Chondrocyte (in vitro differentiated cells): ENCODE data around the gene CA12. TPM values are rescaled to one million over a fixed set of nuclear protein-coding genes. Genes with fewer than 3 reads are reported as not detected.

ENCODE experiments used
- DNase-seq: peaks from one replicate; pipeline ENCODE4 v3.0.0; 2021; ENCODE audit warnings: mixed read lengths, low spot score
- H3K27ac Mint-ChIP-seq: one replicate; pipeline ENCODE4 v1.8.0; 2021; ENCODE audit warnings: mild to moderate bottlenecking, moderate library complexity, mixed read lengths; ENCODE audit not compliant: unreplicated experiment
- H3K27me3 Mint-ChIP-seq: 2 replicates; pipeline ENCODE4 v1.8.0; 2021; ENCODE audit warnings: low read depth, mixed read lengths
- H3K36me3 Mint-ChIP-seq: 2 replicates; pipeline ENCODE4 v1.8.0; 2021; ENCODE audit warnings: low read depth, mixed read lengths
- H3K4me1 Mint-ChIP-seq: 2 replicates; pipeline ENCODE4 v1.8.0; 2021; ENCODE audit warnings: low read depth, mild to moderate bottlenecking, mixed read lengths
- H3K4me3 Mint-ChIP-seq: one replicate; pipeline ENCODE4 v1.8.0; 2021; ENCODE audit warnings: mild to moderate bottlenecking, moderate library complexity, mixed read lengths; ENCODE audit not compliant: unreplicated experiment
- H3K9me3 Mint-ChIP-seq: 2 replicates; pipeline ENCODE4 v1.8.0; 2021; ENCODE audit warnings: low read depth, mixed read lengths
- total RNA-seq: library from RNA; stranded (reverse); gene quantifications from 3 replicates; pipeline ENCODE4 v1.2.1, GENCODE V29; 2021
- TF ChIP-seq, protein P1 (sequence below): fragments of 200-600 bp; sonication (generic); IDR thresholded peaks from 2 replicates; pipeline ENCODE4 v1.5.0; 2021; ENCODE audit warnings: antibody characterized with exemption, mild to moderate bottlenecking, moderate library complexity

Gene CA12
- total RNA-seq, 1 donor from 2014 or later: 6.9 TPM

DNA sequence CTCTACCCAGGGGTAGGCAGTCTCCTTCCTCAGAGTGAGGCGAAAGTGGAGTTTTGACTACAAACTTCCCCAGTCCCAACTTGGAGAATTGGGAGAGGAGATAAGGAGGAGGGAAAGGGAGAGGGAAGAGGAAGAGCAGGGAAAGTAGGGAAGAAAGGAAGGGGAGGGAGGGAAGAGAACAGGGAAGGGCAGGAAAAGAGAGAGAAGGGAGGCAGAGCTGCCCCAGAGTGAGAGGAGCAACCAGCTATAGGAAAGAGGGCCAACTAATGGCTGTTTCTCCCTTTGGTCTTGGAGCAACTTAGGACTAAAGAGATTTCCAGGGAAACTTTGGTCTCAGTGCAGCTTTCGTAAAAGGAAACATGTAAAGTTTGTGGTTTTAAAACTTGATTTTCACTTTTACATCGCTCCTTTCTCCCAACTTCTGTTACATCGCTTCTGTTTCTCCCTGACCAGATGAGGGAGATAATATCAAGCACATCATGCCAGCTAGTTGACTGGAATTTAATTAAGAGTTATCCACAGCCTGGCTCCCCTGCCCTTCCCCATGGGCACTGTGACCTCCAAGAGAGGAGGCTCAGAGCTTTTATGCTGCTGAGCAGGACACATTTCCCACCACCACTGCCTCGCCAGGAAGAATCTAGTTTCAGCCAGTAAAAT is 1.4 kb downstream of the CA12 start:
- no peak for DNase-seq
- Mint-ChIP-seq H3K27ac (no peak overlapping the region), H3K4me3 (no peak overlapping the region), H3K27me3 (no peaks in the 10 kb centered on the region), H3K9me3 (no peaks in the 10 kb centered on the region), H3K36me3 (no peaks in the 10 kb centered on the region), H3K4me1 (peaks cover 45% of the 10 kb centered on the region)
- TF ChIP-seq, protein P1, sequence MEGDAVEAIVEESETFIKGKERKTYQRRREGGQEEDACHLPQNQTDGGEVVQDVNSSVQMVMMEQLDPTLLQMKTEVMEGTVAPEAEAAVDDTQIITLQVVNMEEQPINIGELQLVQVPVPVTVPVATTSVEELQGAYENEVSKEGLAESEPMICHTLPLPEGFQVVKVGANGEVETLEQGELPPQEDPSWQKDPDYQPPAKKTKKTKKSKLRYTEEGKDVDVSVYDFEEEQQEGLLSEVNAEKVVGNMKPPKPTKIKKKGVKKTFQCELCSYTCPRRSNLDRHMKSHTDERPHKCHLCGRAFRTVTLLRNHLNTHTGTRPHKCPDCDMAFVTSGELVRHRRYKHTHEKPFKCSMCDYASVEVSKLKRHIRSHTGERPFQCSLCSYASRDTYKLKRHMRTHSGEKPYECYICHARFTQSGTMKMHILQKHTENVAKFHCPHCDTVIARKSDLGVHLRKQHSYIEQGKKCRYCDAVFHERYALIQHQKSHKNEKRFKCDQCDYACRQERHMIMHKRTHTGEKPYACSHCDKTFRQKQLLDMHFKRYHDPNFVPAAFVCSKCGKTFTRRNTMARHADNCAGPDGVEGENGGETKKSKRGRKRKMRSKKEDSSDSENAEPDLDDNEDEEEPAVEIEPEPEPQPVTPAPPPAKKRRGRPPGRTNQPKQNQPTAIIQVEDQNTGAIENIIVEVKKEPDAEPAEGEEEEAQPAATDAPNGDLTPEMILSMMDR: no peak

DNA sequence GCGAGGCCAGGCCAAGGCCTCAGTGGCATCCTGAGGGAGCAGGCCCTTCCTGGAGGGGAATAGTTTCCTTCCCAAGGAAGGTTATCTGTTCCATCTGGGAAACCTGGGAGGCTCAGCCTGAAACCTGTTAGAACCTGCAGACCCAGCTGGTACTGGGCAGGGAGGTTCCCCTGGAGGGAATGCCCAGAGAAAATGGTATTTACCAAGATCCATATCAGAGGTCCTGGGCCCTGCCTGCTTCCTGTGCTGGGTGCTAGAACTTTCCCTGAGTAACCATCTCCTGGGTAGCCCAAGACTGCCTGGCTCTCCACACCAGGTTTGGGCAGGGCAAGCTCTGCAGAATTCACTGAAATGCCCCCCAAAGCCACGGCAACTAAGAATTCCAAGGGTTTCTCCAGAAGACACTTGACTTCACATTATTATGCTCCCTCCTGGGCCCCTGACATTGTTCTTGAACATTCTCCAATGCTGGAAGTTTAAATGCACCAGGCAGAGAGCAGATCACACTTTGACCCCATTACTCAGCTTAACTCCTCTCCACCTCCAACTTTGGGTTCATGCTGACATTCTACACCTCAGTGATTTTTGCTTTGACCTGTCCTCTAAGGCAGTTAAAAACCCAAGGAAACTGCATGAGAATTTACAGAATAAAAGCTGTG is 2.0 kb downstream of the CA12 start:
- TF ChIP-seq, protein P1: no peak
- Mint-ChIP-seq H3K27me3 (no peaks in the 10 kb centered on the region), H3K4me3 (no peak overlapping the region), H3K27ac (no peak overlapping the region), H3K4me1 (peaks cover 51% of the 10 kb centered on the region), H3K9me3 (no peaks in the 10 kb centered on the region), H3K36me3 (no peaks in the 10 kb centered on the region)
- DNase-seq: no peak

DNA sequence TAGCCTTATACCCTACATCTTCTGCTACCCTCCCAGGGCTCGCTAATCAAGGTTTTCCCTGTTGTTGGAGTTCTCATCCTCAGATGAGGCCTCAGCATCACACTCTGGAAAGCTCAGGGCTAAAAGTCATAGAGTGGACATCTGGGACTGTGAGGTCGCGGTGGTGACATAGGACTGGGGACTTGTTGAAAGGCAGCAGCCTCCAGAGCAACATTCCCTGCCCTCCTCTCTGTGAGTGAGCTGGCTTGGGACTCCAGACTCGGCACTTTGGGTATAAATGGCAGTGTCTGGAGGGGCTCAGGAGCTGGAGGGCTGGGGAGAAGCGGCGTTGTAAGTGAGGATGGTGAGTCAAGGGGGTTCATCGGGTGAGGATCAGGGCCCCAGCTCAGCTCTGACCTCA is 2.7 kb downstream of the CA12 start:
- no peaks in the 10 kb centered on the region for H3K27me3 Mint-ChIP-seq
- TF ChIP-seq, protein P1: no peak
- H3K4me1 Mint-ChIP-seq: peaks cover 58% of the 10 kb centered on the region
- no peak for DNase-seq
- H3K36me3 Mint-ChIP-seq: no peaks in the 10 kb centered on the region
- H3K4me3 Mint-ChIP-seq: no peak overlapping the region
- H3K27ac Mint-ChIP-seq: no peak overlapping the region
- no peaks in the 10 kb centered on the region for H3K9me3 Mint-ChIP-seq

- Mint-ChIP-seq H3K4me1 (peaks cover 57% of the 10 kb centered on the region), H3K36me3 (no peaks in the 10 kb centered on the region), H3K27ac (peak overlapping the region; percentile 90), H3K4me3 (no peak overlapping the region), H3K27me3 (no peaks in the 10 kb centered on the region), H3K9me3 (no peaks in the 10 kb centered on the region)
- TF ChIP-seq, protein P1: no peak
- no peak for DNase-seq
Observed at GRCh38 chr15:63374686-63375520, 6.7 kb downstream of the CA12 start.

DNA sequence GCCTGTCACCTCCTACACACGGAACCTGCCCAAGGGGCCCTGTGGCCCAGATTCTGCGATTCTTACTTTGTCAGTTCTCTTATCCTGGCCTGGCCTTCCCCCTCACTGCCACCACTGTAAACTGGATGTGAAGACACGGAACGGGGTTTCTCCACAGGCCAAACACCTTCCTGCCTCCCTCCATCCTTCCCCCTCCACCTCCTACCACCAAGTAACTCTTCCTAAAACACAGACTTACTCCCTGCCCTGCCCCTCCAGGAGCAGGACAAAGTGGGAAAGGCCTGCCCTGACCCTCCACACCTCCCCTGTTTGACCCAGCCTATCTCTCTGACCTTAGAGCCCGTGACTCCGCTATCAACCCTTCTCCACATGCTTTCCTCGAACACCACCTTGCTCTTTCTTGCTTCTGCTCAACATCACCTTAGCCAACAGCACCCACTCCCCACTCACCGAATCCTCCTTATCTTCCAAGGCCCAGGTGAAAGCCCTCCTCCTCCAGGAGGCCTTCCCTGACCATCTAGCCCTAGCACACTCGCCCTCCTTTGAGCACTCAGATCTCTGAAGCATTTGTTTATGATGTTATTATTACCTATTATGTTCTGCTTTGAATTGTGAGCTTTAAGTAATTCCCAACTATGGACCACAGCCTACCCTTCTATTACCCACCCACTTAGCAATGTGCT is 7.6 kb downstream of the CA12 start:
- Mint-ChIP-seq H3K36me3 (no peaks in the 10 kb centered on the region), H3K9me3 (no peaks in the 10 kb centered on the region), H3K27ac (peak overlapping the region; percentile 90), H3K4me3 (no peak overlapping the region), H3K4me1 (peaks cover 63% of the 10 kb centered on the region), H3K27me3 (no peaks in the 10 kb centered on the region)
- DNase-seq: peak; percentile 33
- TF ChIP-seq, protein P1: no peak
